ENCODE data around the gene MSH5.

The MSH5 gene

GRCh38 chr6:31761343-31761742 is 21.5 kb downstream of the MSH5 start:
- no peak for DNase-seq

DNA sequence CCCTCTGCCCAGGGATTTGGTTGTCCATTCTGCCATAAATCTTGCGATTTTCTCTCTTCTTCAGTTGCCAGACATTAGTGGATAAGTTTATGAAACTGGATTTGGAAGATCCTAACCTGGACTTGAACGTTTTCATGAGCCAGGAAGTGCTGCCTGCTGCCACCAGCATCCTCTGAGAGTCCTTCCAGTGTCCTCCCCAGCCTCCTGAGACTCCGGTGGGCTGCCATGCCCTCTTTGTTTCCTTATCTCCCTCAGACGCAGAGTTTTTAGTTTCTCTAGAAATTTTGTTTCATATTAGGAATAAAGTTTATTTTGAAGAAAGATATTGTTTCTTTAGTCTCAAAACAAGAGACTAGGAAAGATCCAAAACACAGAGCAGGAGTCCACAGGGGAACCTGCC is 22.6 kb downstream of the MSH5 start, which contains the start of gene SAPCD1:
TSS of gene SAPCD1 (plus strand) at position 301 of the 400 bp plus-strand sequence. CDS start 399 bp downstream, outside the sequence.
- no peak for DNase-seq

GRCh38 chr6:31762878-31763618 is 23.2 kb downstream of the MSH5 start:
- DNase-seq, result no peak

DNA sequence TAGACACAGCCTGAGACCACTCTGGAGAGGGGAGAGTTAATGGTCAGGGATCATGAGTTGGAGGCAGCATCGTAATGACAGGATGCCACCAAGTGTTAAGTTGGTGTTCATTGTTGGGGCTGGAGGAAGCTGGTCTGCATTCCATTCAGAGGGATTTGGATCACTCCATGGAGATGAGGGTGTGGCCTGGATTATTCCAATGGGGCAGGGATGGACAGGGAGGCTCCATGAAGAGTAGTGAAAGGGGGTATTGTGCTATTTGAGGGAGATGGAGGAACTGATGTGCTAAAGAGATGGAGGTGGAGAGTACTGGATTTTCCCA is 23.8 kb downstream of the MSH5 start:
- DNase-seq, result peak; percentile 84

- DNase-seq, result no peak
These were observed 24.4 kb downstream of the MSH5 start for GRCh38 chr6:31764198-31764597.

- DNase-seq, result no peak
These were observed 25.7 kb downstream of the MSH5 start for GRCh38 chr6:31765559-31765909.

- DNase-seq, result no peak
These were observed 26.3 kb downstream of the MSH5 start for GRCh38 chr6:31765910-31766794.

- DNase-seq, result no peak
These were observed 27.4 kb downstream of the MSH5 start for GRCh38 chr6:31767096-31767645.

- DNase-seq, result no peak
These were observed 28.8 kb downstream of the MSH5 start for GRCh38 chr6:31768363-31769257.

DNA sequence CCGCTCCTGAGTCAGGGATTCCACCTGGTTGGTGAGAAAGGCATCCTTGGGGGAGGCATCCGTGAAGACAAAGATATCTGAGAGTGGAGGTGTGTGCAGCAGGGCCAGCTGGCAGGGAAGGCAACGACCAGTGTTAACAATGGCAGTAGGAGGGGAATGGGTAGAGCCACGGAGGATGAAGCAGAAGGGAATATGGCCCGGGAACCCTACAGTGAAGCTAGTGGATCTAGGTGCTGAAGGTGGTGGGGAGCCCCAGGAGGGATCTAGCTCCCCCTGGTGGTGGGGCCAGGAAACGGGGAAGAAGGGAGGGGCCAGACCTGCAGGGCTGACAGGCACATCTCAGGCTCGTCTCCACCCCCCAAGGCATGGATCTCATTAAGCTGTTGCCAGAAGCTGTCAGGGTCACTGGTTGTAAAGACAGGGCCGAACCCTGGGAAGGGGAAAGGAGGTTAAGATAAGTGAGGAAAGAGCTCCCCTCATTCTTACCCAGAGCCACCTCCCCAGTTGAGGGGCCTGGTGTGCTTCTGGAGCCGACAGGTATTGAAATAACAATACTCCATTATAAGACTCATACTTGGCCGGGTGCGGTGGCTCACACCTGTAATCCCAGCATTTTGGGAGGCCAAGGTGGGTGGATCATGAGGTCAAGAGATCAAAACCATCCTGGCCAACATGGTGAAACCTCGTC is 30.0 kb downstream of the MSH5 start:
- peak; percentile 53 for DNase-seq

DNA sequence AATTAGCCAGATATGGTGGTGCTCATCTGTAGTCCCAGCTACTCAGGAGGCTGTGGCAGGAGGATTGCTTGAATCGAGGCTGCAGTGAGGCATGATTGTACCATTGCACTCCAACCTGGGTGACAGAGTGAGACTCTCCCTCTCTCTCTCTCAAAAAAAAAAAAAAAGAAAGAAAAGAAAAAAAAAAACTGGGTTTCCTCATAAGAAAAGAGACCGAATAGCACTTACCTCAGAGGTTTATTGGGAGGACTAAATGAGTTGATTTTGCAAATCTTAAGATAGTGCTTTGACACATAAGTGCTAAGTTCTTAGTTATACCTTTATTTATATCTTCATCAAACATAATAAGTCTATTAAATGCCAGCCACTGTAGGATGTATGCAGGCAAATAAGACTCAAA is 31.1 kb downstream of the MSH5 start:
- no peak for DNase-seq

DNA sequence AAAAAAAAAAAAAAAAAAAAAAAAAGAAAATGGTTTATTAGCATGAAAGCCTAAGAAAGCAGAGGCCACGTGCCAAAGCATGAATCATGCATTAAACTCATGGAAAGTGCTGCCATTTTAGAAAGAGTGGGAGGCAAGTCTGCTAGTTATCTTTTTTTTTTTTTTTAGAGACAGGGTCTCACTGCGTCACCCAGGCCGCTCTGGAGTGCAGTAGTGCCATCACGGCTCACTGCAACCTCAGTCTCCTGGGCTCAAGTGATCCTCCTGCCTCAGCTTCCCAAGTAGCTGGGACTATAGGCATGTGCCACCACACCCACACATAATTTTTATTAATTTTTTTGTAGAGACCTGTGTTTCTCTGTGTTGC is 32.2 kb downstream of the MSH5 start:
- DNase-seq, result peak; percentile 31

GRCh38 chr6:31775184-31775583 is 35.4 kb downstream of the MSH5 start:
- no peak for DNase-seq

GRCh38 chr6:31775633-31776484 is 36.1 kb downstream of the MSH5 start:
- DNase-seq, result no peak

DNA sequence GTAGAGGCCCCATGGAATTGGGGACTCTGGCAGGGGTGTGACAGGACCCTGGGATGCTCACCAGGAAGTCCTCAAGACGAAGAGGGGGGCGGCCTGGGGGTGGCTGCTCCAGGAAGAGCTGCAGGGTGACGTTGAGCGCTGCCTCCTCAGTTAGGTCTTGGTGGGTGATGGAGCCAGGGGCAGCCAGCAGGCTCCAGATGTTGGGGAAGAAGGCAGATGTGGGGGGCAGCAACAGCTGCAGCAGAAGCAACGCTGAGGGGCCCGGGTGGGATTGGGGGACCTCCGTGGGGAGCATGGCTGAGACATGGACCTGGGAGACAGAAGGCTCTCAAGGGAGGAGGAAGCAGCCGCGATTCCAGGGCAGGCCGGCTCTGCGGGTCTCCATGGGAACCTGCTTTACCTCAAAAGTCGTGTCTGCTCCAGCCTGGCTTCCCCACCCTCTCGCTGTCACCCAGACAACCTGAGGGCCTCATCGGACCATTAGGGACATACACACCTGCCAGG is 36.7 kb downstream of the MSH5 start:
- DNase-seq, result no peak

DNA sequence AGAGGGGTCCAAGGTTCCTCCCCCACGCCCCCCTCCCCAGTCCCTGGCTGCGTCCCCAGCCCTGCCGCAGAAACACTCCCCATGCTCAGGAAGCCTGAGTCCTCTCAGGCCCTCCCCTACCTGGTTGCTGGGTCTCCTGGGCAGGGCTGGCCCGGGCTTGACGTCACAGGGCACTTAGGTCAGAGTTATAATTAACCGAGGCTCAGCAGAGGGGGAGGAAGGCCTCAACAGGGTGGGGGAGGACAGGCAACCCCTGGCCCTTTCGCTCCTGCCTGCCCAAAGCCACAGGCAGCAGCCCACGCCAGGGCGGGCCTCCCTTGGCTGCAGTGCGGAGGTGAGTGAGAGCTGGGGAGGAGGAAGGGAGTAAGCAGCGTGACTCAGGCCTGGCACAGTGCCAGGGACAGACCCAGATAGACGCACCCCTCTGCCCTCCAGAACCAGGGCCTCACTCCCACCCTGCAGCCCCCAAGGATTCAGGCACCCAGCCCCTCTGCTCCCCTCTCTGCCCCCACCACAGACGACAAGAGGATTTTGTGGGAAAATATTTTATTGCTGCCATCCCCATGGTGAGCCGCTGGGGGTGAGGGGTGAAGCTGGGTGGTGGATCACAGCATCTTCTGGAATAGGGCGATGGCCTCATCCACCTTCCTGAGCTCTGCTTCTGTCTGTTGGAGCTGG is 37.3 kb downstream of the MSH5 start, which contains the start of gene VWA7:
TSS of gene VWA7 (minus strand) at position 340 of the 678 bp plus-strand sequence. CDS start 549 bp downstream, outside the sequence.
- DNase-seq, result peak; percentile 56

DNA sequence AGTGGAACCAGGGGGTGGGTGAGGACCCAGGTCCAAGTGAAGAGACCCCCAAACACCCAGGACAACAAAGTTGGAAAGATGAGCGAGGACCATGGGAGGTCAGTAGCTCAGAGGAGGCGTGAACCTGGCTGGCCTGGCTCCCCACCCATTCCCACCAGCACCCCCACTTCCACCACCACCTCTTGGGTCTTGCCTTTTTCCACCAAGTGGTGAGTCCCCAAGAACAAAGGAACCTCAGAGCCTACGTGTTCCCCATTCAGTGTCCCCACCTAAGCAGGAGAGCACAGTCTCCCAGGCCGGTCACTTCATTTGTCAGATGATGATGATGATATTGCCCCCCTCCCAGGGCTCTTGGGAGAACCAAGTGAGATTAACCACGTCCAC is 37.9 kb downstream of the MSH5 start:
- no peak for DNase-seq

DNA sequence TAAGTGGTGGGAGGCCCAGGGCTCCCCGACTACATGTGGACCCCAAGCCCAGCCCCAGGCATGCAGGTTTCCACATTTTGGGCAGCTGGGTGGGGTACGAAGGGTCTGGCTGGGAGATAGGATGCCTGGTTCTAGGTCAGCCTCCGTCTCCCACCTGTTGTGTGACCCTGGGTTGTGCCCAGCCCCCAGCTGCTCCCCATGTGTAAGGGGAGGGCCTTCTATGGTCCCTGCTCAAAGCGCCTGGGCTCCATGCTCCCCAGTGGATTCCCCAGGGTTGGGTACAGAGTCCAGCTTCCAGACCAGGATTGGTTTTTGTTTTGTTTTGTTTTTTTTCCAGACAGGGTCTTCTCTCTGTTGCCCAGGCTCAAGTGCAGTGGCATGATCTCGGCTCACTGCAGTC is 38.4 kb downstream of the MSH5 start:
- DNase-seq, result no peak

- DNase-seq, result no peak
These were observed 39.4 kb downstream of the MSH5 start for GRCh38 chr6:31778999-31779885.
